Activated T-cell treated with anti-CD3 and anti-CD28 coated beads, Interleukin-2, amount 50 U/mL, for 48 hours (primary cell): Measurements from ENCODE around the gene CATSPERD.

Experiments
- DNase-seq, 2 experiments: peaks; one replicate each; pipeline ENCODE4 v3.0.0-alpha.2; 2020

Gene CATSPERD

DNA sequence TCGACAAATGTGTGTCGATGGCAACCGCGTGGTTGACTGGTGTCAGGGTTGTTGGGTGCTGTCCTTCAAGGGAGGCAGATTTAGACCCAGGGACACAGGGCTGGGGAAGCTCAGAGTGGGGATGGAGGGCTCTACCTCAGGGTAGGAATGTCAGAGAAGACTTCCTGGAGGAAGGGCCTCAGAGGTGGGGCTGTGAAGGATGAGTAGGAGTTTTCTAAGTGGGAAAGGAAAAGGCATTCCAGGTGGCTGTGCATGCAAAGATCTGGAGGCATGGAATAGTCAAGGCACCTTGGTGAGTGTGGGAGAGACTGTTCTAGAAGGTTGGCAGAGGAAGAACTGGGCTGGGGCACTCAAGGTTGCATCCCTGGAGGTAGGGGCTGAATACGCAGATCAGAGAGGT is 86.5 kb downstream of the CATSPERD start:
- no peak for DNase-seq

DNA sequence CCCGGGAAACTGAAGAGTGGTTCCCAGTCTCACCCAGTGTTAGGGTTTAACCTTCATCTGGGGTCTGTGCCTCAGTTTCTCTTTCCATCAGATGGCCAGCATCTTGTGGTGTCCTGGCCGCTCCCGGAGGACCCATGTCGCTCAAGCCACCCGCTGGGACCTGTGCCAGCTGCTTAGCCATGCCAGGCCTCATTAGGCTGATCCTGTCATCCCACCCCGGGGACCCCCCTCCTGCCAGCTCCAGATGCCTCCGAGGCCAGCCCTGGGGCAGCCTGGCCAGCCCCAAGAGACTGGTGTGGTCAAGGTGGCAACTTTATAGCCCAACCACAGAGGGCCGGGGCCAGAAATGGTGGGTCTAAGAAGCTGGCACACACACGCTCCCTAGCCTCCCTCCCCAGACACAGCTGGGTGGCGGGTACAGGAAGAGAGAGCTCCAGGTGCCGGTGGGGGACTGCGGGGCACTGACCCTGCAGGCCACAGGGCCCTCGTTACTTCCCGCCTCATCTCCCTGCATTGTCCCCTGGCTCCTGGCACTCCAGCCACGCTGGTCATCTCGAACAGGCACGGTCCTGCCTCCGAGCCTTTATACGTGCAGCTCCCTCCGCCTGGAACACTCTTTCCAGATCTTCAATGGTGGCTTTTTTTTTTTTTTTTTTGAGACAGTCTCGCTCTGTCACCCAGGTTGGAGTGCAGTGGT is 87.8 kb downstream of the CATSPERD start:
- no peak for DNase-seq

DNA sequence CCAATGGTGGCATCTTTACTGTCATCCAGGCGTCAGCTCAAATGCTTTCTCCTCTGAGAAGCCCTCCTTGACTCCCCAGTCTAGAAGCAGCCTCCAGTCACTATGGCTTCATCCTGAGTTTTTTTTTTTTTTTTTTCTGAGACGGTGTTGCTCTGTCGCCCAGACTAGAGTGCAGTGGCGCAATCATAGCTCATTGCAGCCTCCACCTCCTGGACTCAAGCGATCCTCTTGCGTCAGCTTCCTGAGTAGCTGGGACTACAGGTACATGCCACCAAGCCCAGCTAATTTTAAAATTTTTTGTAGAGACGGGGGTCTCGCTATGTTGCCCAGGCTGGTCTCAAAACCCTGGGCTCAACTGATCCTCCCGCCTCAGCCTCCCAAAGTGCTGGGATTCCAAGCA is 88.6 kb downstream of the CATSPERD start:
- no peak for DNase-seq

DNA sequence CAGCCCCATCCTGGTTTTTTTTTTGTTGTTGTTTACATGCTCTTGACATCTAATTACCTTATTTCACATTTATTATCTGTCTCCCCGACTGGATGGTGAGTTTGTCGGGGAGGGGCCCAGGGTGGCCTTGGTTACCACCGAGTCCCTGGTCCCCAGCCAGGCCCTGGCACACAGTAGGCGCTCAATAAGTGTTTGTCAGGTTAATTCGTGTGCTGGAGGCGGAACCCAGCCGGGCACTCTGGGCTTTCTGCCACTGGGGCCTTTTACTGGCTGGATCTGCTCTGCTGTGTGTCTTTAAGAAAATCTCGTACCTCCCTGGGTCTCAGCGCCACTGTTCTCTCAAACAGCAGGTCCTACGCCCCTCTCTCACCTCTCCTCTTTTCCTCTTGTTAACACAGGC is 89.0 kb downstream of the CATSPERD start:
- no peak for DNase-seq

DNA sequence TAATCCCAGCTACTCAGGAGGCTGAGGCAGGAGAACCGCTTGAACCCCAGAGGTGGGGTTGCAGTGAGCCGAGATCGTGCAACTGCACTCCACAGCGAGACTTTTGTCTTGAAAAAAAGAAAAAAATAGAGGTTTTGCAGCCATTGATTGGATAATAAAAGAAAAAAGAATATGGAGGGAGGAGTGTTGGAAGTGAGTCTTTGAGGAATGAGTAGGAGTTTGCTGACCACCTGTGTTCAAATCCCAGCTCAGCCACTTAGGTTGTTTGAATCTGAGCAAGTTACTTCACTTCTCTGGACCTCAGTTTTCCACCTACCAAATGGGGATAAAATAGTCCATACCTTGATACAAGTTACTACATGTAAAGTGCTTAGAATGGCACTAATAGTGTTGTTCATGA is 90.7 kb downstream of the CATSPERD start:
- no peak for DNase-seq

DNA sequence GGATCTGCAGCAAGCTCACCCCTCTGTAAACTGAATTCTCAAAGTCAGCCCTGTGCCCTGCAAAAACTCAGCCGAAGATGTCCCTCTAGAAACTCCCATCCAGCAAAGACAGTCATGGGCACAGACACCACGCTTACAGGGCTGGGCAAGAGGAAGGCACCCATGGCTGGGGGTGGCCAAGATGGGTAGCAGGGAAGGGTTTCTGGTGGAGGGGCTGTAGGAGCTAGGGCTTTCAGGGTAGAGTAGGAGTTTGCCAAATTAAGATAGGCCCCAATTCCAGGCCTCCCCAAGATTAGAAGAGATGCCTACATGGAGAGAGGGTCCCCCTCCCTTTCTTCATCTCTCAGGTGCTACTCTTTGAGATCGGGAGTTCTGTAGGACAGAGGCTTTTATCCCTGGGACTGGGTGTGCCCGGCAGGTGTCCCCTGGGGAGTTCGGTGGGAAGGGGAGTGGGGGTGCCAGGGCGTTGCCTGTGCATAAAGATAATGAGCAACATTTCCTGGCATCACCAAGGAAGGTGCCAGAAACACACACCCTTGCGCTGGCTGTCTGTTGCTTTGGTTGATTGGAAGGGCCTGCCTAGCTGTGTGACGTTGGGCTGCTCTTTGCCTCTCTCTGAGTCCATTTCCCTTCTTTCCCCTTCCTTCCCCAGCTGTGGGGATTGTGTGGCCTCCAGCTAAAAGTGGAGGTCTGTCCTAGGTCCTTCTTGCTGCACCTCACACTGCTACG is 93.8 kb downstream of the CATSPERD start:
- DNase-seq = no peak

DNA sequence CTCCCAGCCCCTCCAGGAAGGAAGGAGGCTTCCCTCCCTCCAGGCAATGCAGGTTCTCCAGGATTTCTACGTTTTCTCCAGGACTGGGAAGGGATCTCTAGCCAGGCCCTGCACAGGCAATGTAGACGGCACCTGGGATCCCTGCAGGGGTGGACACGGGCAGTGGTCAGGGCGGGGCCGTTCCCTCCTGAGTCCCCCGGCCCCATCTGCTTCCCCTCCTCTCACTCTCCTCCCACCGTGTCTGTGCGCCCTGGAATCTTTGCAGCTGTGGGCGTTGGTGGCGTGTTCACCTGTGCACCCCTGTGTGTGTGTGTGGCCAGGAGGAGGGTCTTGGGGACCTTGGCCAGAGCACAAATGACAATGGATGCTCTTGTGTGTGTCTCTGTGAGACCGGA is 94.4 kb downstream of the CATSPERD start:
- no peak for DNase-seq

DNA sequence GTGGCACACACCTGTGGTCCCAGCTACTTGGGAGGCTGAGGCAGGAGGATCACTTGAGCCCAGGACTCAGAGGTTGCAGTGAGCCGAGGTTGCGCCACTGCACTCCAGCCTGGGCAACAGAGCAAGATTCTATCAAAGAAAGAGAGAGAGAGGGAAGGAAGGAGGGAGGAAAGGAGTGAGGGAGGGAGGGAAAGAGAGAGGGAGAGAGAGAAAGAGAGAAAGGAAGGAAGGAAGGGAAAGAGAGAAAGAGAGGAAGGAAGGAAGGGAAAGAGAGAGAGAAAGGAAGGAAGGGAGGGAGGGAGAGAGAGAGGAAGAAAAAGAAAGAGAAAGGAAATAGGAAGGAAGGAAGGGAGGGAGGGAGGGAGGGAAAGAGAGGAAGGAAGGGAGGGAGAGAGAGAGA is 96.8 kb downstream of the CATSPERD start:
- DNase-seq = no peak

DNA sequence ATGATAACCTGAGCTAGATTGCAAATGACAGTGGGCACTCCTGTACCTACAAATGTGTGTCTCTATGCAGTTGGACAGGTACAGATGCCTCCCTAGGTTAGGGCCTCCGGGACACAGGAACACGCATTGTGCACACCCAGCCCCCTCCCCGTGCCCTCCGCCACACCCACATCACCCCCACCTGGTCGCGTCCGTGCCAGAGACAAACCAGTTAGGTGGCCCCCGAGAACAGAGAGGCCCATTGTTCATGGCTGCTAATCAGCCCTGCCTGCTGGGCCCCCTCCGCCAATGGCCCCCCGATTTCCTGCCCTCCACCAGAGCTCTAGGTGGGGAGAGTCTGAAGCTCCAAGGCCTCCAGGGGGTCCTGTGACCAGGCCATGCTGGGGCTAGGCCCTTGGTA is 98.2 kb downstream of the CATSPERD start:
- DNase-seq = no peak

DNA sequence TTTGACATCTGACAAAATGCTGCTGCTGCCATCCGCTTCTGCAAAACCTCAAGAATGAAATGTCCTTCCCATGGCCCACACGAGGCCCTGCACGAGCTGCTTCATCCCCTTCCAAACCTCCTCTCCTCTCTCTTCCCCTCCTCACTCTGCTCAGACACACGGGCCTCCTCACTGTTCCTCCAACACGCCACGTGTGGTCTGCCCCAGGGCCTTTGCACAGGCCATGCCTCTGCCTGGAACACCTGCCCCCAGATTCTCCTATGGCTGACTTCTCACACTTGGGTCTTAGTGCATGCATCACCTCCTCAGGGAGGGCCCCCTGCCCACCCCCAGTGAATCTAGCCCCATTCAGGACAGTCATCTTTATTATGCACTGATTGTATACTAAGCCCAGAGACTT is 100.3 kb downstream of the CATSPERD start:
- DNase-seq = no peak

DNA sequence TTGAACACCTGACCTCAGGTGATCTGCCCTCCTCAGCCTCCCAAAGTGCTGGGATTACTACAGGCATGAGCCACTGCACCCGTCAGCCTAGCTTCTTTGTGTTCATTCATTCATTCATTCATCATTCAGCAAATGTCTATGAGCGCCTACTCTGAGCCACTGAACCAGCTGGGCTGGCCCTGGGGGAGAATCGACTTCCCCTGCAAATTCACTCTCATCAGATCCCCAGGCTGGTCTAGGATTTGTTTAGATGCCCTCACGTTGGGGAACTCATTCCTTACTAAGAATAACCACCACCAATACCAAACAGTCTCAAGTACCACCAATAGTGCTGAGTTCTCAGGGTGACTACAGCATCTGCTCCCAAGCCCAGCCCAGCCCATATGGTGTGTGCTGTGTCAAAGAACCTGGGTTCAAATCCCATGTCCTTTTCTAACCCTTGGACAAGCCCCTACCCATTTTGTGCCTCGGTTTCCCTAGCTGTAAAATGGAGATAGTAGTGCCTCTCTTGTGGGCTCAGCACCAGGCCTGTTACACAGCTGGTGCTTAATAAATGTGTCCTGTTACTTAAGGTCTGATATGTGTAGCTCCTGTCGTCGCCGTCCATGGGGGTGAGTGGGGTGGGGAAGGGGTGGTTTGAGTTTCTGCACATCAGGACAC is 101.2 kb downstream of the CATSPERD start:
- DNase-seq = no peak

DNA sequence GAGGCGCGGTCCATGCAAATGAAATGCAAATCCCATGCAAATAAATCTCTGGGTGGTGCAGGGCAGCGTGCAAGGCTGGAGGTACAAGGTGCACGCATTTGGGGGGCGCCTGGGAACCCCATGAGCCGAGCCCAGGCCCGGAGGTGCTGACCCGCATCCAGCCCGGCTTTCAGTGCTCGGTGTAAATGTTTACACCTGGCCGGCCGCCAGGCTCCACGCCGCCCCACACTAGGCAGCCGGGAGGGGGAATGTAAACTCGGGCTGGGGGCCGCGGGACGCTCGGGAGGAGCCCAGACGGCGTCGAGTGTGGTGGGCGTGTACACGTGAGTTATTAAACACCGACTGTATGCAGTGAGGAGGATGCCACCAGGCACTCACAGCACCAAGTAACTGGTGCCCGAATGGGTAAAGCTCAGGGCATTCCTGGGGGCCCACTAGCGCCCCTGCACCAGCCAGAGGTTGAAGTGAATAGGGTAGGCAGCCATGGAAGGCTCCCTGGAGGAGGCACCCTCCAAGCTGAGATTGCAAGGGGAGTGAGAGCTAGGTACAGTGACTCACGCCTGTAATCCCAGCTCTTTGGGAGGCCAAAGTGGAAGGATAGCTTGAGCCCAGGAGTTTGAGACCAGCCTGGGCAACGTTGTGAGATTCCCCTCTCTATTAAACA is 101.9 kb downstream of the CATSPERD start:
- DNase-seq = no peak

DNA sequence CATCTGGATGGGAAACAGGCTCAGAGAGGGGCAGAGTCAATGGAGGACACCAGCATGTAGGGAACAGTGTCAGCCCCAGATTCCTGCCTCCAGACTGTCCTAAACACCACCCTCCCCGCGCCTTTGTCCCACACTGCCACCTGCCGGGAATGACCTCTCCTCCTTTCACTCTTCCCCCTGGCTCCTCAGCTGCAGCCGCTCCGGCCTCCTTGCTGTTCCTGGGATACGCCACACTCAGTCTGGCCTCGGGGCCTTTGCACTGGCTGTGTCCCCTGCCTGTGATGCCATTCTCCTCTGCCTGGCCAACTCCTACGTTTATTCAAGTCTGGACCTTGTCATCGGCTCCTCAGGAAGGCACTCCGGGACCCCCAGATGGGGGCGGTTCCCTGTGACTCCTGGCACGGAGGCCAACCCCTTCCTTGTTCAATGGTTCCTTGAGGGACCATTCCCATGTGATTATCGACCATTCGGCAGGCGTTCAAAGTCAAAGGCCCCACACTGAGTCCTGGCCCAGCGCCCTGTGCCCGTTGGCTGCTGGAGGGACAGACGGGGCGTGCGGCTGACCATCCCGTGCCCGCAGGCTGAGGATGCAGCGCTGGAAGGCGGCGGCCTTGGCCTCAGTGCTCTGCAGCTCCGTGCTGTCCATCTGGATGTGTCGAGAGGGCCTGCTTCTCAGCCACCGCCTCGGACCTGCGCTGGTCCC is 103.3 kb downstream of the CATSPERD start:
- no peak for DNase-seq

DNA sequence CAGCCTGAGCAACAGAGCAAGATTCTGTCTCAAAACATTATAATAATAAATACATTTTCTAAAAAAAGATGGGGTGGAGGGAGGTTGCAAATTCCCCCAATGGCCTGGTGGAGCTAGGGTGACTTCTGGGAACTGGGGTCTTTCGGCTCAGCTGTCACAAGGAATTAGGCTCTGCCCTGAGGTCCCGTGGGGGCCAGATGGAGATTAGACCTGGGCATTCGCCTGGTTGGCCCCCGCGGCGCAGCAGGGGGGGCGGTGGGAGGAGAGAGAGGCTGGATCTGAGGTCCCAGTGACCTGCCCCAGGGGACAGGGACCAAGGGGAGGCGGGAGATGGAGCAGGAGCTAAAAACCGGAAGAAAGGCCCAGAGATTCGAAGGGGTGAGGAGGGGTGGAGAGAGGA is 104.3 kb downstream of the CATSPERD start:
- no peak for DNase-seq

DNA sequence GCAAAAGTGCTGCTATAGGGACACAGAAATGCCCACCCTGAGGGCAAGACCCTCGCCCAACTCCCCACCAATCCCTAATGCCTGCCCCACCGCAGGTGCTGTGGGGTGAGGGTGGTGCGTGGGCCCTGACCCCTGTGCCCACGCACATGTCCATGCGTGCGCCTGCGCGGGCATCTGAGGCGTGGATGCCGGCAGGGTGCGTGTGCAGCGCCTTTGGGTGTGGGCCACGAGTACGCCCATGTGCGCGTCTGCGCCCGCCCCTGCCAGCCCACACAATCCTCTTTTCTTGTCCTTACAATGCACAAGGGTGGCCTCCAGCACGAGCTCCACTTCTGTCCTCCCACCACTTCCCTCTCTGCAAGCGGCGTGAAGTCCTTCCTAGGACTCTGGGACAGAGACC is 104.7 kb downstream of the CATSPERD start:
- no peak for DNase-seq

DNA sequence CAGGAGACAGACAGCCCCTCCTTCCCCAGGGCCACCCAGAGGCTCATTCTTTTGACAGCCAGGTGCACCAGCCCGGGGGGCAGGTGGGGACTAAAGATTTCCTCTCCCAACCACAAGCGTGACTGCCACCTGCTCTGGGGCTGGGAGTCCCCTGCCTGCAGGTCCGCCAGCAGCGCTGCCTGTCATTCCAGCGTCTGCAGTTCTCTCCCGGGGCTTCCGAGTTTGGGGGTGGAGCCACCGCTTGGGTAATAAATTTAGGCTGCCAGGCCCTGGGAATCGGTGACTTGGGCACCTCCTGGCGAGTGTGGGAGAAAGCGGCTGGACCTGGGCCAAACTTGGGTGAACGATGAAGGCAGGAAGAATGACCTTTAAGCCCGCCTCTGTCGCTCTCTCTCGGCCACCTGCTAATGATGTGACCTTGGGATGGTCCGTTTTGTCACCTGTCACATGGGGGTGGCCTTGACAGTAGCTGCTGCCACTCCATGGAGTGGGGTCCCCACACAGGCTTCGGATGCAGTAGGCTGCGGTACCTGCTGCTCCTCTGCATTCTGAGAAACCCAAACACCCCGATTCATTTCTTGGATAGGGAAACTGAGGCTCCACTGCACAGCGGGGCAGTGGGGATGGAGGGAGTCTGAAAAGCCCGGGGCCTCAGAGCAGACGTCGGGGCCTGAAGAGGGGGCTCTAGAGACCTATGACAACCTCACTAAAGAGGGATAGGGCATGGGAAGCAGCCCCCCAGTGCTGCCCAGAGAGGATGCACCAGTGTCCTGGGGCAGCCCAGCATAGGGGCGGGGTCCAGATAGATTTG is 106.3 kb downstream of the CATSPERD start:
- DNase-seq = peak; percentile 36 to 37

DNA sequence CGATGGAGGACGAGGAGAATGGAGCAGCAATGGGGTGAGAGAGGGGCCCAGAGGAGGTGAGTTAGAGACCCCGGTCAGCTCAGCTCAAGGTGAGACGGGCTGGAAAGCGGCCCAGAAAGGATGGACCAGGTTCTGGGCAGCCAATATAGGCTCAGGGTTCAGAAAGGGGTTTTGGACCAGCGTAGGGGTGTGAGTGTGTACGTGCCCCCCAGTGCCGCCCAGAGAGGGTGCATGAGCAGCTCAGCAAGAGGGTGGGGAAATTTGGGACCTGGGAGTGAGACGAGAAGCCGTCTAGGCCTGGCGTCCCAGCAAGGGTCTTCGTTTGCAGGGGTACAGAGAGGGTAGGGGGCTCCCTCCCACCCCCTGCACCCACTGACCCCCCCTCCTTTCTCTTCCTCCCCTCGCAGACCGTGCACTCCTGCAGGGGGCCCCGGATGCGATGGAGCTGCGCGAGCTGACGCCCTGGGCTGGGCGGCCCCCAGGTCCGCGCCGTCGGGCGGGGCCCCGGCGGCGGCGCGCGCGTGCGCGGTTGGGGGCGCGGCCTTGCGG is 107.0 kb downstream of the CATSPERD start:
- DNase-seq = no peak

DNA sequence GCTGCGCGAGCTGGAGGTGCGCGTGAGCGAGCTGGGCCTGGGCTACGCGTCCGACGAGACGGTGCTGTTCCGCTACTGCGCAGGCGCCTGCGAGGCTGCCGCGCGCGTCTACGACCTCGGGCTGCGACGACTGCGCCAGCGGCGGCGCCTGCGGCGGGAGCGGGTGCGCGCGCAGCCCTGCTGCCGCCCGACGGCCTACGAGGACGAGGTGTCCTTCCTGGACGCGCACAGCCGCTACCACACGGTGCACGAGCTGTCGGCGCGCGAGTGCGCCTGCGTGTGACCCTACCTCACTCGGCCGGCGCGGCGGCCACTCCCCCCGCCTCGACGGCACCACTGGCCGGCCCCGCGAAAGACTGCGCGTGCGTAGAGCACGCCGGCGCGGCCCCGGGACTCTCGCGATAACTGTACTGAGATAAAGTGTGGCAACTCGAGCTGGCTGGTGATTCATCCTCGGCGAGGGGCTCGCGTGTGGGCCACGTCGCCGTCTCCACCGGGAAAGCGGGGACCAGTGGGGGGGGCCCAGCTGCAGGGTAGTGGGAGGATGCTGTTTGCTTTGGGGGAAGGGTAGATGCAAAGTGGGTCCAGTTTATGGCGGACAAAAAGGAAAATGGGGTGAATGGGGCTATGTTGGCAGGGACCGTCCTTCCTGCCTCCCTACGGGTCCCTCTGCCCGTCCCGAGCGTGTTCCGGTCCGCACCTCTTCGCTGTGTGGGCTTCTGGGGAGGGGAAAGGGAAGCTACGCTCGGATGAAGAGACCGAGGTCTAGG is 107.6 kb downstream of the CATSPERD start:
- DNase-seq = peak; percentile 99 to 100
